GM18502 (cell line): ENCODE measurements around the gene FLACC1.

Source experiments
- ATAC-seq: cut with Tn5 transposase; IDR thresholded peaks from one replicate; pipeline ENCODE4 v1.9.1; 2021; ENCODE audit warnings: mild to moderate bottlenecking; ENCODE audit not compliant: unreplicated experiment, poor library complexity

Gene FLACC1

DNA sequence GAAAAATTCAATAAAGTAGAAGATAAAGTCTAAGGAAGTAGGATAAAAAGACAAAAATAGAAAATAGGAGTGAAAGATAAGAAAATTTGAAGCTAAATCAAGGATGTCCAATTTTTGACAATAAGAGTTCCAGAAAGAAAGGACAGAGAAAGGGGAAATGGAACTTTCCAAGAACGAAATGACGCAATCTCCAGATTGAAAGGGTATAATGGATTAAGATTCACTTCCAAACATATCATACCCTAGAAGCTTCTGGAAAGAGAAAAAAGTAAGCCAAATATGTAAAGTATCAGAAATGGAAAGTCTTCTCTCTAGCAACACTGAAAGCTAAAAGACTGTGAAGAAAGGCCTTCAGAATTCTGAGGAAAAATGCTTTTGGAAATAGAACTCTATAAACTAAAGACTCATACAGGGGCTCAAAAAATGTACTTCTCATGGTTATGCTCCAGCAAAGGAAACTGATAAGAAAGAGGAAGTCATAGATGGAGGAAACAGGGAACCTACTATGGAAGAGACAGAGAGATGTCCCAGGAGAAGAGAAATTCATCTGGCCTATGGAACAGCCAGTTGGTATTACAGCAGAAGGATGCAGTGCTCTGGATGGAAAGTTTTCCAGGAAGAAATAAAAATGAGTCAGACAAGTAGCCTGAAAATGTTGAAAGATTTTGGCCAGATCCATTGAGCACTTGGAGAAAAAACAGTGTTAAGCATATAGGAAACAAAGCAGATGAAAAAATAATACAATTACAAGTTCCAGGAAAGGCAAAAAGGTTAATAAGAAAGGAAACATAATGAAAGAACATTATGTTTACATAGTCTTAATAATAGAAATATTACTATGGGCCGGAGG is 76.7 kb downstream of the FLACC1 start:
- ATAC-seq: no peak

DNA sequence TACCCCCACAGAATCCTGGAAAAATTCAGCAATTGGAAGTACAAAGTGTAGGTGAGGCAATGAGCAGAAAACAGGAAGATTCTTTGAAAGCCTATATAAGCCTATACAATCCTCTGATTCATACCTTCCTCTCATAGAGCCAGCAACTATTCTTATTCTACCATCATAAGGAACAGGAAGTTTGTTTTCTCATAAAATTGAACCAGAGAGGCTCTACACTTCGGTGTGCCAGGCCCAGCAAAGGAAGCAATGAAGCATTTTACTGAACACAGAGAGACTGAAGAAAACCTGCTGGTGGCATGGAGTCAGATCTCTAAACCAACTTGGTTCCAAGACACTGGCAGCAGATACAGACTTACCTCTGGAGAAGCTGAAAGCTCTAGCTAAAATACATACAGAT is 78.1 kb downstream of the FLACC1 start:
- ATAC-seq: no peak

DNA sequence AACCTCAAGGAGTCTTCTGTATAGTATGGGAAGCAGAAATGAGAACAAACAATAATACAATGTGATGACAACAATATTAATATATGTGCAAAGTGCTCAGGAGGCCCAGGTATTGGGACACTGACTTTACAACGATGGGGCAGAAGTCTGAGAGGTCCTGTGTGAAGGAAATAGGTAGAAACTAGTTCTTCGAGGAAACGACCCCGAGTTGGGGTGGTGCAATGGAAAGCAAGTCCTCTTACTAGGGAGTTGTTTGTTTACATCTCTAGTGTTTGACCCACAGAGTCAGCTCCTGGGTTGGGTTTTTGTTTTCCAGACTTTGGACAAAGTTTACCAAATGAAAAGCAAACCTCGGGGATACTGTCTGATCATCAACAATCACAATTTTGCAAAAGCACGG is 80.6 kb downstream of the FLACC1 start:
- ATAC-seq: no peak

DNA sequence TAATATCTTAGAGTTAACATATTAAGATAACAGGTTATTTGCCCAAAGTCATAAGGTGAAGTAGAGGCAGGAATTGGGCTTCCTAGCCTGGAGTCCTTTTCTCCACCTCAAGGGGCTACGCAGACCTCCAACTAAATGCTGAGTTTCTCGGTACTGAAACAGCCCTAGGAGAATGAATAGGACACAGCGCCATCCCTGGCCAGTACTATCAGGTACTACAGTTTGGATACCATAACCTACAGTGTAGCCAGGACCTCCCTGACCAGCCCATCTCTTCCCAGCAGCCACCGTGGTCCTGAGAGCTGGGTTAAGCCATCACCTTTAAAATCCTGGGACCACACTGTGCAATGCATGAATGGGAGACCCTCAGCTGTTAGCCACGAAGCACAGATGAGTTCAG is 81.2 kb downstream of the FLACC1 start:
- ATAC-seq: no peak

DNA sequence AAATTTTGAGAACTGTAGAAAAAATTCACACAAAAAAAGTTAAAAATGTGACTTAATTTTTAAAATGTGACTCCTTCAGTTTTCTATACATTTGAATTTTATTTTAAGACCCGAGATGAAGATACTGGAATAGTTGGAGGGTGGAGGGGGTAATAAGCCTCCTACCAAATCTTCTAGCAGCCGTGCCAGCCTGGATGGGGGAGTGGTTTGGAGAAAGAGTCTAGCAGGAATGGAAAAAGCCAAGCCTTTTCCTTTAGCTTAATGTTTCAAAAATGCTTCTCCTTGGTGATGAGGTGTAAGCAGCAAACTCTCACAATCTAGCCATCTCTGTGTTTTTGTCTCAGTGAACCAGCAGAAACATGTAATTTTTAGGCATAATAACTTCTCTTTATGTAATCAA is 82.1 kb downstream of the FLACC1 start:
- ATAC-seq: no peak

DNA sequence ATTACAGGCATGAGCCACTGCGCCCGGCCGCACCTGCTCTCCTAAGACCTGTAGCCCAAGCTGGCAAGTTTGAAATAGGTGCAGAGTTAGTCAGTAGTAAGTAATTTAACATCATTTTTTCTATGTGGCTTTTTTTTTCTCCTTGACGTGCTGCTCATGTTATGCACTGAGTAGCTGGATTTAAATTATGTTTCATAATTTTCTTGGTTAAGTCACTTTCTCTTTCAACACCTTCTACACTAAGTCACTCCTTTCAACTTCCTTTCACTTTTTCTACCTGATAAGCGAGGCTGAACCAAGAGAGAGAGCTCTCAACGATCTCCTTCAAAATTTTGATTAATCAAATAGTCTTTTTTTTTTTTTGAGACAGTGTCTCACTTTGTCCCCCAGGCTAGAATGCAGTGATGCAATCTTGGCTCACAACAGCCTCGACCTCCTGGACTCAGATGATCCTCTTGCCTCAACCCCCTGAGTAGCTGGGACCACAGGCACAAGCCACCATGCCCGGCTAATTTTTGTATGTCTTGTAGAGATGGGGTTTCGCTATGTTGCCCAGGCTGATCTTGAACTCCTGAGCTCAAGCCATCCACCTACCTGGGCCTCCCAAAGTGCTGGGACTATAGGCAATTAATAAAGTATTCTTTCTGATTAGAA is 83.7 kb downstream of the FLACC1 start:
- ATAC-seq: no peak

DNA sequence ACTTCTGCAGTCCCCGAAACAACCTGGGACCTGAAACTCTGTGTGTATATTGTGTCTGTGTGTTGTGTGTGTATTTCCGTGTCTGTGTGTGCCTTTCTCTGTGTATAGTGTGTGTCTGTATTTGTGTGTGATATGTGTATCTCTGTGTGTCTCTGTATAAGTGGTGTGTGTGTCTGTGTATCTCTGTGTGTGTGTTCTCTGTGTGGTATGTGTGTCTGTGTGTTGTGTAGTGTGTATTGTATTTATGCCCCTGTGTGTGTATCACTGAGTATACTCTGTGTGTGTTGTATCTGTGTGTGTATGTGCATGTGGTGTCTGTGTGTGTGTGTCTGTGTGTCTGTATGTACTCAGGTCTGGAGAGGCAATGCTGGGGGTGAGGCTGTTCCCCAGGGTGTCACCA is 85.2 kb downstream of the FLACC1 start:
- no peak for ATAC-seq

DNA sequence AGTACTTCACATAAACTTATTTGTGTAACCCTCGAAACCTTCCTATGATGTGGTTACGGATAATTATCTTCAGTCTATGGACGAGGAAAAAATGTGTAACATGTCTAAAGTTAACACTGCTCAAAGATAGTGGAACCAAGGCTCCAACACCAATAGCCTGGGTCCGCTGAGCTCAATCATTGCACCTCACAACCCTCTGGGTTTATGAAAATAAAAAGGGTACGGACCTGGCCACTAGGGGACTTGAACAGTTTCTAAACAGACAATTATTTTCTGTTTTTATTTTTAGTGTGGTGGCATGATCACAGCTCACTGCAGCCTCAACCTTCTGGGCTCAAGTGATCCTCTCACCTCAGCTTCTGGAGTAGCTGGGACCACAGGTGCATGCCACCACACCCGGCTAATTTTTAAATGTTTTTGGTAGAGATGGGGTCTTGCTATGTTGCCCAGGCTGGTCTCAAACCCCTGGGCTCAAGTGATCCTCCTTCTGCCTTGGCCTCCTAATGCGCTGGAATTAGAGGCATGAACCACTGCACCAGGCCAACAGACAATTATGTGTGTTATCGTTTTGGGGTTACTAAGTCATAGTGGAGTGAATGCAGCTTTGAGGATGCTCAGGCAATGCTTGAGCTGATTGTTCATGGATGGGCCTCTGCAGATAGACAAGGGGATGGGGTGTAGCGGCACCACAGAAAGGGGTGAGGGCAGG is 86.7 kb downstream of the FLACC1 start:
- no peak for ATAC-seq

DNA sequence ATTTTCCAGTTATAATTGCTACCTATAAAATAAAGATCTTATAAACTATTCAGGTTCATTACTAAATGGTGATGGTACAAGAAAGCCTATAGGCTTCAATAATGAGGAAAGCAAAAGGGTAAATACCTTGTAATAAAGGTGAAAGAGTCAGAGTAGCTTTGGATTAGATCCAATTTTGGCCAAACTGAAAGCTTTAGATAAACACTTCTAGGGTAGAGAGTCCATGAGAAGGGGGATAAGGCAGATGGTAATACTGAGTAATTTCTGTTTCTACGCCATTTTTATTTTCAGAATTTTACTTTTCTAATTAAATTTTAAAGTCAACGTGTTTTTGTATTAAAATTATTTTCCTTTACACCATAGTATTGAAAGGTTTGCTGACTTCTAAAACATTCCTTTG is 87.4 kb downstream of the FLACC1 start:
- ATAC-seq: no peak

DNA sequence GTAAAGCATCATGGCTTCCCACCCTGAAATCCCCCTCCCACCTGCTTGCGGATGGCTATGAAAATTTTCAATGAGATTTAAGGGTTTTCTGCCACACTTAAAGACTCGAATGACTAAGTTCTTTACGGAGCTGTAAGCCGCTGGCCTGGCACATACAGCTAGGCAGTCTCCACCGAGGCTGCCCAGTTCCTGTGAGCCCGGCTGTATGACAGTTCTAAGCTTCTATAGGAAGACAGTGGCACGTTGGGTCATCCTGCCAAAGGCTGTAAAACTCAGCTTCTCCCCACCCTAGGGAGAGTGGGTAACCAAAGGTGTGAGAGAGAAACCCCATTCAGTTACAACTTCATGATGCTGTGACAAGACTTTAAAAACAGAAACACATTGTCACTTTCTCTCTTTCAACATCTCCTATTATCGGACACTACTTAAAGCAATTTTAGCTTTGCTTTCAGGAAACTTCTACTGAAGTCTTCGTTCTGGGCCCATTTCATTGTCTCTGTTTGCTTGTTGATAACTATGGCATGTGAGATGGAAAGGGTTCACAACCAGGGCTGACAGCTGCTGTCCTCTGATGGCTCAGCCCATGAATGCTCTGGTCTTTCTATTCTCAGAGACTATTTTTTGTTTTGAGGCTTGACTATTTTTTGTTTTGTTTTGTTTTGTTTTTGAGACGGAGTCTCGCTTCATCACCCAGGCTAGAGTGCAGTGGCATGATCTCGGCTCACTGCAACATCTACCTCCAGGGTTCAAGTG is 89.7 kb downstream of the FLACC1 start:
- ATAC-seq: no peak

DNA sequence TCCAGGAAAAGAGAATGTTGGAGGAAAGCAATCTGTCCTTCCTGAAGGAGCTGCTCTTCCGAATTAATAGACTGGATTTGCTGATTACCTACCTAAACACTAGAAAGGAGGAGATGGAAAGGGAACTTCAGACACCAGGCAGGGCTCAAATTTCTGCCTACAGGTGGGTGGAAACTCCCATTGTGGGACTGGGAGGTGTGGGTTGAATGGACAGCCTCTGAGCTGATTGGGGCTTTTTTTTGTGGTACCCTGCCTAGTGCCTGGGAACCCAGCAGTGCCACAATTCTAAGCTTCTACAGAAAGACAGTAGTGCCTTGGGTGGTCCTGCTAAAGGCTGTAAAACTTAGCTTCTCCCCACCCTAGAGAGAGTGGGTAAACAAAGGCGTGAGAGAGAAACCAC is 90.5 kb downstream of the FLACC1 start:
- no peak for ATAC-seq

DNA sequence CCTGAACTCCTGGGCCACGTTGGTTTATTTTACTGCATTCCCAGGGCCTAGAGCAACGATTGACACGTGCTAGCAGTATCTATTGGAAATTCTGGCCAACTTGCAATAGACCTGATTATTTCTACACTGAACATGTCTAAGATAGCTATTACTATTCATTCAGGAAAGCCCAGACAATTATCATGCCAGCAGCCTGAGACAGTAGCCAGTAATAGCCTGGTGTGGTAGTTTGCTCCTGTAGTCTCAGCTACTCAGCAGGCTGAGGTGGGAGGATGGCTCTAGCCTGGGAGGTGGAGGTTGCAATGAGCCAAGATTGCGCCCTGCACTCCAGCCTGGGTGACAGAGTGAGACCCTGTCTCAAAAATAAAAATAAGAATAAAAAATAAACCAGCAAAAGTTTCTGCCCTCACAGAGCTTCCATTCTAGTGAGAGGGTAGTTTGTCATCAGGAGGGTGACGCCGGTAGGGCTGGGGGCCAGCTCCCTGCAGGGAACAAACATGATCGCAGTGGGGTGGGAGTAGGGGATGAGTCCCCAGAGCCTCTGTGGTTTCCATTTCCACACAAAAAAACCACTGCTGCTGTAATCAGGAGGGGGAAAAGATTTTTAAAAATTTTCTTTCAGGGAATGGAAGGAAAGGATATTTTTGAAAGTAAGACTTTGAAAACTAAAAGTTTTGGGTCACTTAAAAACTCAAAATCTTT is 92.5 kb downstream of the FLACC1 start:
- no peak for ATAC-seq

DNA sequence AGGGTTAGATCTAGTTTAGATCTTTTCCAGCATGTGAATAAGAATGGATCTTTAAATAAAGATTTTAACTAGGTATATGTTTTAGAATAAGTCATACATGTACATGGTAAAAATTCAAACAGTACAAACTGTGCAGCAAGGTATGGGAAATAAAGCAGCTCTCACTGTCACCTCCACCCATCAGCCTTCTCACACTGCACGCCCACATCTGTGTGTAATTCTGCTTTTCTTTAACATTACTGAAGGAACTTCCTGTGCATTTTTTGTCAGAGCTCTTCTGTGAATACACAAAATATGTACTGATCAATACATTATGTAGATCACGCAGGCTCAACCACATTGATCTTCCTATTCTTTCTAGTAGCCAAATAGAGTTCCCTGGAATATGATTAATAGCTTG is 93.4 kb downstream of the FLACC1 start:
- ATAC-seq: no peak

DNA sequence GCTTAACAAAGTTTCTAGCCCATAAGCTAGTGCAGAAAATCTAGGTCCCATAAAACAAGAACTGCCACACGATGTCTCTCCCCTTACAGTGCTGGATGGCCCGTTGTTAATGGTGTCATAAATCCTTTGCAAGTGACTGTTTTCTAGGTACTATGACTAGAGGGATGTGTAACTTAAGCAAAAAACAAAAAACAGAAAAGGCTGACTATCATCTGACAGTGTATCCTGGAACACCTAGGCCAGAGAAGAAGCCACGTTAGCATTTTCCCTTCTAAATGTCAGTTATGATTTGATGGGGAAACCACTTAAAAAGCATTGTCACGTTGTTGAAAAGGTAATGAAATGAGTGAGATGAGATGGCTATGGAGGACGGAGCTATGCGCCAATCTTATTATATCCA is 94.4 kb downstream of the FLACC1 start:
- no peak for ATAC-seq

DNA sequence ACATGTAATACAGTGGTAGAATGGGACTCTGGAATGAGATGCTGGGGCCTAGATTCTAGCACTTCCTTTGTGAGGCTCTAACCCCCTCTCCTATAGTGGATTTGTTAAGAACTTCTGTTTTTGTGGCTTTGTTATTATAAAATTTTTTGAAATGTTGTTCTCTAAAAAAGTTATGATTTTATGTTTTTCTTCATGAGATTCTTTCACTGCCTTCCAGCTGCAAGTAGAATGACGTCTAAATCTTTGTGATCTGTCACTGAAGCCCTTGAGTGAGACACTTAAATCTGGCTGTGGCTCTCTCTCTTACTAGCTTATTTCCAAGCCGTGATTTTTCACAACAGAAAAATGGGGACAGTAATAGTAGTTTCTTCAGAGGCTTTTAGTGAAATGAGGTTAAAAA is 95.2 kb downstream of the FLACC1 start:
- no peak for ATAC-seq

DNA sequence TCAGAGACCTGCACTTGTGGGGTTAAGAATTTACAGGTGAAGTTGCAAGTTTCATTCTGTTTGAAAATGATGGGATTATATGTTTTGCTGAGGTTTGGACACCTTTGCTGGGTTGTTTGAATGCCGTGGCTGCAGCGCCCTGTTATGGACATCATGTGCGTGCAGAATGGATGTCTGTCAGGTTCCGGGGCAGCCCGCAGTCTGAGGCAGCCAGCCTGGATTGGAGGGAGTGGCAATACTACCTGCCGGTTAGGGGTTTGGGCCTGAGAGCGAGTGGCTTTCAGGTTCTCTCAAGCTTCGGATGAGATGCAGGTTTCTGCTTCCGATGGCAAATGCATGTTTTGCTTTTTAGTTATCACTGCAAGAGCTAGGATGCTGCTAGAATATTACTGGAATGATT is 95.7 kb downstream of the FLACC1 start:
- ATAC-seq: no peak

DNA sequence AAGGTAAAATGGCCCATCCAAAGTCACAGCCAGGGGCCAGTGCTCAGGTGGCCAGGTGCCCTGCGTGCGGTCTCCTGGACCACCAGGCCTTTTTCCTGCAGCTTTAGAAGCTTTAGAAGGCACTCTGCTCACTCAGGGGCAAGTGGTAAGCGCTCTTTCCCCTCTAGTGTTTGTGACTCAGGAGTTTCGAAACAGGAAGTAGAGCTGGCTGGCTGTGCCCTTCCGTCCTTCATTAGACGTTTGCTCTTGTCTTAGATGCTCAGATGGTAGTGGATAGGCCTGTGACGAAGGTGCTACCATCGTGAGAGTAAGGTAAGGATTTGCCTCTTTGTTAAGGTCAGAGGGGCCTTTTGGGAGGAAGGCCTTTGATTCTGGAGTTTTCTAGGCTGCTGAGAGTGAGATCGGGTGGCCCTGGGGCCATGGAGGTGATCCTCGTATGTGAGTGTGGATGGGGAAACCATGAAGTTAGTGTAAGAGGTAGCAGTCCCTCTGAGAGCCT is 96.8 kb downstream of the FLACC1 start, which contains the start of gene CASP8:
Gene CASP8, plus strand, starts transcription at position 235 of the 499 bp plus-strand sequence. CDS start 5,951 bp downstream, outside the sequence.
- ATAC-seq: peak; percentile 23

DNA sequence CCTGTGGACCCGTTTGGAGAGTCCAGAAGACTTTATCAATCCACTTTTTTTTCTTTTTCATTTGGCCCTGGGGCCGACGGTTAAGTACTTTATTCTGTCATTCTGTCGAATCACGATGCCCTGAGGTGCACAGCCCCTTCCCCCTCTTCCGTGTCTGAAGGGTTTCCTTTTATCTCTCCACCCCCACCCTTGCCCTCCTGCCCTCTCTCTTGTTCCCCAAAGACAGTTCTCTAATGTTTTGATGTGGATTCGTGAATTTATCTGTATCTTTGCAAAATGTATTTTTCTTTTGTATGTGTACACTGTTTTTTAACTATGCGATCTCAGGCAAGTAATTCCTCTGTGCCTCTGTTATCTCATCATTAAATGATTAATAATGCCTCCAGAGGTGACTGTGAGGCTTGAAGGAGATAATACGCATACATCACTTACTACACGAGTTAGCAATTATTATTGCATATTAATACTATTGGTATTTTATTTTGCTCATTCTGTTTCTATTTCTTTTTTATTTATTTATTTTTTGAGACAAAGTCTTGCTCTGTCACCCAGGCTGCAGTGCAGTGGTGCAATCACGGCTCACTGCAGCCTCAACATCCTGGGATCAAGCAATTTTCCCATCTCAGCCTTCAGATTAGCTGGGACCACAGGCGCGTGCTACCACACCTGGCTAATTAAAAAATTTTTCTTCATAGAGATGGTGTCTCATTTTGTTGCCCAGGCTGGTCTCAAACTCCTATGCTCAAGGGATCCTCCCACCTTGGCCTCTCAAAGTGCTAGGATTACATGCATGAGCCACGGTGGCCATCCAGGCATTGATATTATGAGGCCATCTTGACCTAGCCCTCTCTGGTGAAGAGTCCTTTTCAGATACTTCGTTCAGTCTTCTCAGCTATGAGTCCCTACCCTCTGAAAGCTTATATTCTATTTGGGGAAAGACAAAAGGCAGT is 98.2 kb downstream of the FLACC1 start:
- ATAC-seq: peak; percentile 16
